ENCODE data around the gene FAM186B.

FAM186B gene

DNA sequence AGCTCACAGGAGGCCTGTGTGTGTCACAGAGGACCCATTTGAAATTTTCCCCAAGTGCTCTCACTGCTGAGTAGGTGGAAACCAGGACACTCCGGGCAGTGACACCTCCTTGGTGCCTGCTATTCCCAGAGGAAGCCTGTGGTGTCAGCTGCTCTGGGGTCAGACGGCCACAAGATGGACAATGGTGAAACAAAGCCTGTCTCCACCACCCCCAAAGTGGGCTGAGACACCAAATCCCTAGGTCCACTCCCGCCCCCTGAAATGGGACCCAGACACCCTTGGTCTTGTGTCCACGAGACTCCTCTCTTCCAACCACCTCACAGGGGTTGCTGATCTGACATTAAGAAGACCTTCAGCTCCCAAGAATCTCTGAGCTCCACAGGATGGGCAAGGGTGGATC, 59.6 kb downstream of the FAM186B start:
- no peak overlapping the region for H3K4me3 ChIP-seq (ENCODE audit: insufficient read depth in 1 of 2, low read depth in 1 of 2, low read length in 2 of 2)
- H3K9ac ChIP-seq (ENCODE audit: low read length) = no peak overlapping the region
- no peak overlapping the region for H2AK5ac ChIP-seq (ENCODE audit: low read length, severe bottlenecking)
- DNase-seq = no peak
- no peak overlapping the region for H3K4ac ChIP-seq (ENCODE audit: low read depth in 1 of 2, low read length in 2 of 2)
- H3K79me1 ChIP-seq (replicated peaks; ENCODE audit: low read length, poor library complexity, severe bottlenecking) = no peaks in the 10 kb centered on the region
- no peak overlapping the region for H3K23ac ChIP-seq (ENCODE audit: low read length in 2 of 2)
- no peak overlapping the region for H2BK12ac ChIP-seq (ENCODE audit: low read length in 2 of 2)
- no peak overlapping the region for H2BK5ac ChIP-seq (ENCODE audit: low read depth, low read length, poor library complexity, severe bottlenecking)
- peaks cover 82 to 93% of the 10 kb centered on the region in 2 experiments for H3K27me3 ChIP-seq (ENCODE audit: control insufficient read depth in 1 of 2, insufficient read depth in 1 of 2, low read length in 2 of 2)
- H3K36me3 ChIP-seq (ENCODE audit: control insufficient read depth in 1 of 2, insufficient read depth in 2 of 2, low read depth in 1 of 2, low read length in 2 of 2) = no peaks in the 10 kb centered on the region
- no peak overlapping the region for H3K4me2 ChIP-seq (ENCODE audit: low read length, poor library complexity, severe bottlenecking)
- no peak overlapping the region for H2BK15ac ChIP-seq (ENCODE audit: low read depth, poor library complexity, severe bottlenecking)
- H2AFZ ChIP-seq (ENCODE audit: low read depth, low read length) = no peak overlapping the region
- H4K8ac ChIP-seq (ENCODE audit: low read length) = no peak overlapping the region
- peaks cover 21% of the 10 kb centered on the region for H3K4me1 ChIP-seq (ENCODE audit: control insufficient read depth, insufficient read depth, low read depth, low read length)
- no peak overlapping the region for H3K14ac ChIP-seq (ENCODE audit: low read length in 2 of 2)
- no peaks in the 10 kb centered on the region for H3K9me3 ChIP-seq (ENCODE audit: control insufficient read depth, low read length)
- no peak overlapping the region for H3K18ac ChIP-seq (ENCODE audit: low read depth in 1 of 2, low read length in 2 of 2)
- 87% methylated on average over 4 of the region's 4 CpGs for WGBS
- H3K27ac ChIP-seq (ENCODE audit: low read length, poor library complexity, severe bottlenecking) = no peak overlapping the region
- no peak overlapping the region for H2BK120ac ChIP-seq (ENCODE audit: low read depth, low read length)
- H4K91ac ChIP-seq (ENCODE audit: low read length) = no peak overlapping the region

- H3K18ac ChIP-seq (ENCODE audit: low read depth in 1 of 2, low read length in 2 of 2) = no peak overlapping the region
- H2AK5ac ChIP-seq (ENCODE audit: low read length, severe bottlenecking) = no peak overlapping the region
- no peak overlapping the region for H2BK15ac ChIP-seq (ENCODE audit: low read depth, poor library complexity, severe bottlenecking)
- H3K4me3 ChIP-seq (ENCODE audit: insufficient read depth in 1 of 2, low read depth in 1 of 2, low read length in 2 of 2) = no peak overlapping the region
- no peak overlapping the region for H3K4ac ChIP-seq (ENCODE audit: low read depth in 1 of 2, low read length in 2 of 2)
- H2BK5ac ChIP-seq (ENCODE audit: low read depth, low read length, poor library complexity, severe bottlenecking) = no peak overlapping the region
- no peak for DNase-seq
- peak overlapping the region; percentile 9 for H4K91ac ChIP-seq (ENCODE audit: low read length)
- peaks cover 18% of the 10 kb centered on the region for H3K4me1 ChIP-seq (ENCODE audit: control insufficient read depth, insufficient read depth, low read depth, low read length)
- H2BK12ac ChIP-seq (ENCODE audit: low read length in 2 of 2) = no peak overlapping the region
- 9% methylated on average over 36 of the region's 39 CpGs for WGBS
- no peak overlapping the region for H2BK120ac ChIP-seq (ENCODE audit: low read depth, low read length)
- peak overlapping the region; percentile 20 for H3K4me2 ChIP-seq (ENCODE audit: low read length, poor library complexity, severe bottlenecking)
- no peak overlapping the region for H3K14ac ChIP-seq (ENCODE audit: low read length in 2 of 2)
- H3K36me3 ChIP-seq (ENCODE audit: control insufficient read depth in 1 of 2, insufficient read depth in 2 of 2, low read depth in 1 of 2, low read length in 2 of 2) = no peaks in the 10 kb centered on the region
- H3K27ac ChIP-seq (ENCODE audit: low read length, poor library complexity, severe bottlenecking) = no peak overlapping the region
- no peak overlapping the region for H3K23ac ChIP-seq (ENCODE audit: low read length in 2 of 2)
- no peak overlapping the region for H3K9ac ChIP-seq (ENCODE audit: low read length)
- H3K79me1 ChIP-seq (replicated peaks; ENCODE audit: low read length, poor library complexity, severe bottlenecking) = no peaks in the 10 kb centered on the region
- no peaks in the 10 kb centered on the region for H3K9me3 ChIP-seq (ENCODE audit: control insufficient read depth, low read length)
- H4K8ac ChIP-seq (ENCODE audit: low read length) = no peak overlapping the region
- H2AFZ ChIP-seq (ENCODE audit: low read depth, low read length) = no peak overlapping the region
- peaks cover 82 to 93% of the 10 kb centered on the region in 2 experiments for H3K27me3 ChIP-seq (ENCODE audit: control insufficient read depth in 1 of 2, insufficient read depth in 1 of 2, low read length in 2 of 2)
Measured at GRCh38 chr12:49543914-49544815, 61.3 kb downstream of the FAM186B start.

DNA sequence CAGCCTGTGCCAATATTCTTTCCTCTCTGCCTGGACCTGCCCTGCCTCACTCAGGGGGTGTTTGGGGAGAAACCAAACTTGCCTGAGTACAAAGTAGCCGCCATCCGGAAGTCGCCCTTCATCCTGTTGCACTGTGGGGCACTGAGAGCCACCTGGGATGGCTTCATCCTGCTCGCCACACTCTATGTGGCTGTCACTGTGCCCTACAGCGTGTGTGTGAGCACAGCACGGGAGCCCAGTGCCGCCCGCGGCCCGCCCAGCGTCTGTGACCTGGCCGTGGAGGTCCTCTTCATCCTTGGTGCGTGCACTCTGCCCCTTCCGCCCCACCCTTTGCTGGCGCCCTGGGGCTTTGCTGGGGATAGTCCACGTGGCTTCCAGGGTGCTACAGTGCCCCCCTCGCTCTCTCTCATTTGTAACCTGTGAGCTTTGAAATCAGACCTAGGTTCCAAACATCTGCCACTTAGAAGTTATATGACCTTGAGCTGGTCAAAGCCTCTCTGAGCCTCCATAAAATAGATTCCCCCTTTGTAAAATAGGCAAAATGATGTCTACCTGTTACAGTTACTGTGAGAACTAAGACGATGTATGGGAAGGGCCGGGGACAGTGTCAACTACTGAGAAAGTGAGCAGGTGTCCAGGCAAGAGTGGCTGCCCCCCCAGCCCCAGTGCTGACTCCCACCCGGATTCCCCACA, 62.1 kb downstream of the FAM186B start:
- H3K4ac ChIP-seq (ENCODE audit: low read depth in 1 of 2, low read length in 2 of 2) = no peak overlapping the region
- no peak overlapping the region for H2BK15ac ChIP-seq (ENCODE audit: low read depth, poor library complexity, severe bottlenecking)
- no peaks in the 10 kb centered on the region for H3K9me3 ChIP-seq (ENCODE audit: control insufficient read depth, low read length)
- no peaks in the 10 kb centered on the region for H3K79me1 ChIP-seq (replicated peaks; ENCODE audit: low read length, poor library complexity, severe bottlenecking)
- H4K91ac ChIP-seq (ENCODE audit: low read length) = no peak overlapping the region
- no peak overlapping the region for H2AK5ac ChIP-seq (ENCODE audit: low read length, severe bottlenecking)
- no peak overlapping the region for H2AFZ ChIP-seq (ENCODE audit: low read depth, low read length)
- no peak overlapping the region for H2BK120ac ChIP-seq (ENCODE audit: low read depth, low read length)
- no peak overlapping the region for H3K4me2 ChIP-seq (ENCODE audit: low read length, poor library complexity, severe bottlenecking)
- peaks cover 77 to 87% of the 10 kb centered on the region in 2 experiments for H3K27me3 ChIP-seq (ENCODE audit: control insufficient read depth in 1 of 2, insufficient read depth in 1 of 2, low read length in 2 of 2)
- H3K18ac ChIP-seq (ENCODE audit: low read depth in 1 of 2, low read length in 2 of 2) = no peak overlapping the region
- no peak for DNase-seq
- no peak overlapping the region for H2BK12ac ChIP-seq (ENCODE audit: low read length in 2 of 2)
- no peak overlapping the region for H4K8ac ChIP-seq (ENCODE audit: low read length)
- no peak overlapping the region for H3K27ac ChIP-seq (ENCODE audit: low read length, poor library complexity, severe bottlenecking)
- 51% methylated on average over 20 of the region's 20 CpGs for WGBS
- no peak overlapping the region for H3K4me3 ChIP-seq (ENCODE audit: insufficient read depth in 1 of 2, low read depth in 1 of 2, low read length in 2 of 2)
- H3K14ac ChIP-seq (ENCODE audit: low read length in 2 of 2) = no peak overlapping the region
- H3K36me3 ChIP-seq (ENCODE audit: control insufficient read depth in 1 of 2, insufficient read depth in 2 of 2, low read depth in 1 of 2, low read length in 2 of 2) = no peaks in the 10 kb centered on the region
- no peak overlapping the region for H3K9ac ChIP-seq (ENCODE audit: low read length)
- H3K4me1 ChIP-seq (ENCODE audit: control insufficient read depth, insufficient read depth, low read depth, low read length) = peaks cover 11% of the 10 kb centered on the region
- no peak overlapping the region for H3K23ac ChIP-seq (ENCODE audit: low read length in 2 of 2)
- H2BK5ac ChIP-seq (ENCODE audit: low read depth, low read length, poor library complexity, severe bottlenecking) = no peak overlapping the region

- Histone ChIP-seq H2BK5ac (ENCODE audit: low read depth, low read length, poor library complexity, severe bottlenecking) (no peak overlapping the region), H3K9me3 (ENCODE audit: control insufficient read depth, low read length) (no peaks in the 10 kb centered on the region), H3K4ac (ENCODE audit: low read depth in 1 of 2, low read length in 2 of 2) (no peak overlapping the region), H2AFZ (ENCODE audit: low read depth, low read length) (no peak overlapping the region), H3K23ac (ENCODE audit: low read length in 2 of 2) (no peak overlapping the region), H2BK15ac (ENCODE audit: low read depth, poor library complexity, severe bottlenecking) (no peak overlapping the region), H3K36me3 (ENCODE audit: control insufficient read depth in 1 of 2, insufficient read depth in 2 of 2, low read depth in 1 of 2, low read length in 2 of 2) (no peaks in the 10 kb centered on the region), H3K27me3 (ENCODE audit: control insufficient read depth in 1 of 2, insufficient read depth in 1 of 2, low read length in 2 of 2) (peaks cover 76 to 87% of the 10 kb centered on the region in 2 experiments), H3K9ac (ENCODE audit: low read length) (no peak overlapping the region), H3K27ac (ENCODE audit: low read length, poor library complexity, severe bottlenecking) (no peak overlapping the region), H2BK12ac (ENCODE audit: low read length in 2 of 2) (no peak overlapping the region), H4K8ac (ENCODE audit: low read length) (no peak overlapping the region), H3K79me1 (replicated peaks; ENCODE audit: low read length, poor library complexity, severe bottlenecking) (no peaks in the 10 kb centered on the region), H2BK120ac (ENCODE audit: low read depth, low read length) (no peak overlapping the region), H3K14ac (ENCODE audit: low read length in 2 of 2) (no peak overlapping the region), H3K4me1 (ENCODE audit: control insufficient read depth, insufficient read depth, low read depth, low read length) (peaks cover 17% of the 10 kb centered on the region), H2AK5ac (ENCODE audit: low read length, severe bottlenecking) (no peak overlapping the region), H3K18ac (ENCODE audit: low read depth in 1 of 2, low read length in 2 of 2) (no peak overlapping the region), H4K91ac (ENCODE audit: low read length) (no peak overlapping the region), H3K4me3 (ENCODE audit: insufficient read depth in 1 of 2, low read depth in 1 of 2, low read length in 2 of 2) (no peak overlapping the region), H3K4me2 (ENCODE audit: low read length, poor library complexity, severe bottlenecking) (no peak overlapping the region)
- 96% methylated on average over 15 of the region's 15 CpGs for WGBS
- no peak for DNase-seq
Measured at GRCh38 chr12:49542592-49543160, 62.8 kb downstream of the FAM186B start.
